ENCODE data around the gene LAMTOR3. TPM values are rescaled to one million over a fixed set of nuclear protein-coding genes. Genes with fewer than 3 reads are reported as not detected.
A peak's percentile ranks its signal among the peaks of the same experiment; 100 is the strongest.

The LAMTOR3 gene
- total and polyA plus RNA-seq, 9 of the 15 experiments (the other 6 are each of a cell fraction or from before 2014, with no cell fraction given): 17.9 to 146 (median 59.4) TPM

DNA sequence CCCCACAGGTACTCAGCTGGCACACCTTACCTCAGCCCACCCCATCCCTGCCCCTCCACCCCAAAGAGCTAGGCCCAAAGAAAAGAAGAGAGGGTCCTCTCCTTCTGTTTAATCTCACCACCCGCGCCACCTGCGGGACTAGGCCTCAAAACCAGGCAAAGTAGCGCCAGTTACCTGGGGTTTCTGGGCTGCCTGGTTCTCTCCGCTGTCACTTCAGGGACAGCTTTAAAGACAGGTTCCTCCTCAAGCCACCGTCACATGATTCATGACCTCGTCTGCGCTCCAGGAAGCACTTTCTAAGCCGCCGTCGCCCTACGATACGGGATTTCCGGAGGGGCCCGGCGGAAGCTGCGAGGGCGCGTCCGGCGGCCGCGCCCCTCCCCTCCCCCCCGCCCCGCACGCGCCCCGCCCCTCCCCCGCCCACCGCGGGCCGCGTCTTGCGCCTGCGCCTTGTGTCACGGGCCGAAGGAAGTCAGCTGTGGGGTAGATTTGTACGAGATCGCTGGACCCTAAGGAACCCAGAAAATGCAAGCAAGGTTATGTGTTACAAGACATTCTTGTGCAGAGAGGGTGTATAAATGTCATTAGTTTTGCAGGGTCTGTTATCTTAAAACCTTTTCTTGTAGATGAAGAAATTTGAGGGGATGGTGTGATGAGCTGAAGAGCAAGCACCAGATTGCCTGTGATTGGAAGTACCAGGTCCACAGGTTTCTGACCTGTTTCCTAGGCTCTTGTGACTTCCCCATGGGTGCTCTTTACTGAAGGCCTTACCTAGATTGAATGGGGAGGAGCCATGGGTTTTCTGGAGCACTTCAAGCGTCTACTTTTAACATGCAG is at the start of gene LAMTOR3 (continued):
- no peak for TF ChIP-seq DDX20 (tag; IDR thresholded peaks at IDR 0.05; ENCODE audit: low read depth)
- TF ChIP-seq FOSL1 (tag; conservative IDR thresholded peaks at IDR 0.05): no peak
- no peak for TF ChIP-seq E2F3 (CRISPR knock-in tag; IDR thresholded peaks at IDR 0.05)
- TF ChIP-seq KLF10 (CRISPR knock-in tag; IDR thresholded peaks at IDR 0.05): no peak
- TF ChIP-seq, protein P1, sequence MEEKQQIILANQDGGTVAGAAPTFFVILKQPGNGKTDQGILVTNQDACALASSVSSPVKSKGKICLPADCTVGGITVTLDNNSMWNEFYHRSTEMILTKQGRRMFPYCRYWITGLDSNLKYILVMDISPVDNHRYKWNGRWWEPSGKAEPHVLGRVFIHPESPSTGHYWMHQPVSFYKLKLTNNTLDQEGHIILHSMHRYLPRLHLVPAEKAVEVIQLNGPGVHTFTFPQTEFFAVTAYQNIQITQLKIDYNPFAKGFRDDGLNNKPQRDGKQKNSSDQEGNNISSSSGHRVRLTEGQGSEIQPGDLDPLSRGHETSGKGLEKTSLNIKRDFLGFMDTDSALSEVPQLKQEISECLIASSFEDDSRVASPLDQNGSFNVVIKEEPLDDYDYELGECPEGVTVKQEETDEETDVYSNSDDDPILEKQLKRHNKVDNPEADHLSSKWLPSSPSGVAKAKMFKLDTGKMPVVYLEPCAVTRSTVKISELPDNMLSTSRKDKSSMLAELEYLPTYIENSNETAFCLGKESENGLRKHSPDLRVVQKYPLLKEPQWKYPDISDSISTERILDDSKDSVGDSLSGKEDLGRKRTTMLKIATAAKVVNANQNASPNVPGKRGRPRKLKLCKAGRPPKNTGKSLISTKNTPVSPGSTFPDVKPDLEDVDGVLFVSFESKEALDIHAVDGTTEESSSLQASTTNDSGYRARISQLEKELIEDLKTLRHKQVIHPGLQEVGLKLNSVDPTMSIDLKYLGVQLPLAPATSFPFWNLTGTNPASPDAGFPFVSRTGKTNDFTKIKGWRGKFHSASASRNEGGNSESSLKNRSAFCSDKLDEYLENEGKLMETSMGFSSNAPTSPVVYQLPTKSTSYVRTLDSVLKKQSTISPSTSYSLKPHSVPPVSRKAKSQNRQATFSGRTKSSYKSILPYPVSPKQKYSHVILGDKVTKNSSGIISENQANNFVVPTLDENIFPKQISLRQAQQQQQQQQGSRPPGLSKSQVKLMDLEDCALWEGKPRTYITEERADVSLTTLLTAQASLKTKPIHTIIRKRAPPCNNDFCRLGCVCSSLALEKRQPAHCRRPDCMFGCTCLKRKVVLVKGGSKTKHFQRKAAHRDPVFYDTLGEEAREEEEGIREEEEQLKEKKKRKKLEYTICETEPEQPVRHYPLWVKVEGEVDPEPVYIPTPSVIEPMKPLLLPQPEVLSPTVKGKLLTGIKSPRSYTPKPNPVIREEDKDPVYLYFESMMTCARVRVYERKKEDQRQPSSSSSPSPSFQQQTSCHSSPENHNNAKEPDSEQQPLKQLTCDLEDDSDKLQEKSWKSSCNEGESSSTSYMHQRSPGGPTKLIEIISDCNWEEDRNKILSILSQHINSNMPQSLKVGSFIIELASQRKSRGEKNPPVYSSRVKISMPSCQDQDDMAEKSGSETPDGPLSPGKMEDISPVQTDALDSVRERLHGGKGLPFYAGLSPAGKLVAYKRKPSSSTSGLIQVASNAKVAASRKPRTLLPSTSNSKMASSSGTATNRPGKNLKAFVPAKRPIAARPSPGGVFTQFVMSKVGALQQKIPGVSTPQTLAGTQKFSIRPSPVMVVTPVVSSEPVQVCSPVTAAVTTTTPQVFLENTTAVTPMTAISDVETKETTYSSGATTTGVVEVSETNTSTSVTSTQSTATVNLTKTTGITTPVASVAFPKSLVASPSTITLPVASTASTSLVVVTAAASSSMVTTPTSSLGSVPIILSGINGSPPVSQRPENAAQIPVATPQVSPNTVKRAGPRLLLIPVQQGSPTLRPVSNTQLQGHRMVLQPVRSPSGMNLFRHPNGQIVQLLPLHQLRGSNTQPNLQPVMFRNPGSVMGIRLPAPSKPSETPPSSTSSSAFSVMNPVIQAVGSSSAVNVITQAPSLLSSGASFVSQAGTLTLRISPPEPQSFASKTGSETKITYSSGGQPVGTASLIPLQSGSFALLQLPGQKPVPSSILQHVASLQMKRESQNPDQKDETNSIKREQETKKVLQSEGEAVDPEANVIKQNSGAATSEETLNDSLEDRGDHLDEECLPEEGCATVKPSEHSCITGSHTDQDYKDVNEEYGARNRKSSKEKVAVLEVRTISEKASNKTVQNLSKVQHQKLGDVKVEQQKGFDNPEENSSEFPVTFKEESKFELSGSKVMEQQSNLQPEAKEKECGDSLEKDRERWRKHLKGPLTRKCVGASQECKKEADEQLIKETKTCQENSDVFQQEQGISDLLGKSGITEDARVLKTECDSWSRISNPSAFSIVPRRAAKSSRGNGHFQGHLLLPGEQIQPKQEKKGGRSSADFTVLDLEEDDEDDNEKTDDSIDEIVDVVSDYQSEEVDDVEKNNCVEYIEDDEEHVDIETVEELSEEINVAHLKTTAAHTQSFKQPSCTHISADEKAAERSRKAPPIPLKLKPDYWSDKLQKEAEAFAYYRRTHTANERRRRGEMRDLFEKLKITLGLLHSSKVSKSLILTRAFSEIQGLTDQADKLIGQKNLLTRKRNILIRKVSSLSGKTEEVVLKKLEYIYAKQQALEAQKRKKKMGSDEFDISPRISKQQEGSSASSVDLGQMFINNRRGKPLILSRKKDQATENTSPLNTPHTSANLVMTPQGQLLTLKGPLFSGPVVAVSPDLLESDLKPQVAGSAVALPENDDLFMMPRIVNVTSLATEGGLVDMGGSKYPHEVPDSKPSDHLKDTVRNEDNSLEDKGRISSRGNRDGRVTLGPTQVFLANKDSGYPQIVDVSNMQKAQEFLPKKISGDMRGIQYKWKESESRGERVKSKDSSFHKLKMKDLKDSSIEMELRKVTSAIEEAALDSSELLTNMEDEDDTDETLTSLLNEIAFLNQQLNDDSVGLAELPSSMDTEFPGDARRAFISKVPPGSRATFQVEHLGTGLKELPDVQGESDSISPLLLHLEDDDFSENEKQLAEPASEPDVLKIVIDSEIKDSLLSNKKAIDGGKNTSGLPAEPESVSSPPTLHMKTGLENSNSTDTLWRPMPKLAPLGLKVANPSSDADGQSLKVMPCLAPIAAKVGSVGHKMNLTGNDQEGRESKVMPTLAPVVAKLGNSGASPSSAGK (IDR thresholded peaks at IDR 0.05): no peak
- peak in 1 of 2 experiments; percentile 85; a peak in 2 of 4 replicates for TF ChIP-seq KDM4B (IDR thresholded peaks at IDR 0.05; ENCODE audit: borderline replicate concordance in 2 of 2, low read depth in 1 of 2)
- TF ChIP-seq, protein P2, sequence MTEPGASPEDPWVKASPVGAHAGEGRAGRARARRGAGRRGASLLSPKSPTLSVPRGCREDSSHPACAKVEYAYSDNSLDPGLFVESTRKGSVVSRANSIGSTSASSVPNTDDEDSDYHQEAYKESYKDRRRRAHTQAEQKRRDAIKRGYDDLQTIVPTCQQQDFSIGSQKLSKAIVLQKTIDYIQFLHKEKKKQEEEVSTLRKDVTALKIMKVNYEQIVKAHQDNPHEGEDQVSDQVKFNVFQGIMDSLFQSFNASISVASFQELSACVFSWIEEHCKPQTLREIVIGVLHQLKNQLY (CRISPR knock-in tag; conservative IDR thresholded peaks at IDR 0.05): no peak
- TF ChIP-seq CHD4 (IDR thresholded peaks at IDR 0.05; ENCODE audit: insufficient read depth, insufficient replicate concordance, low read depth, low read length, poor library complexity, severe bottlenecking): no peak
- no peak for TF ChIP-seq XRCC3 (IDR thresholded peaks at IDR 0.05)
- TF ChIP-seq FOXA3 (CRISPR knock-in tag; conservative IDR thresholded peaks at IDR 0.05 in 1 of 2, IDR thresholded peaks at IDR 0.05 in 1 of 2): no peak
- no peak for TF ChIP-seq ZNF668 (CRISPR knock-in tag; IDR thresholded peaks at IDR 0.05)
- no peak for TF ChIP-seq MIER1 (IDR thresholded peaks at IDR 0.05; ENCODE audit: low read depth)
- no peak for TF ChIP-seq POLR3G (IDR thresholded peaks at IDR 0.05; ENCODE audit: extremely low read depth, insufficient read length, insufficient replicate concordance)
- no peak for TF ChIP-seq ZNF507 (tag; conservative IDR thresholded peaks at IDR 0.05)
- no peak for TF ChIP-seq ZNF785 (CRISPR knock-in tag; IDR thresholded peaks at IDR 0.05)
